ENCODE measurements around the gene SRPX2.
A peak's percentile ranks its signal among the peaks of the same experiment; 100 is the strongest.

SRPX2 gene

DNA sequence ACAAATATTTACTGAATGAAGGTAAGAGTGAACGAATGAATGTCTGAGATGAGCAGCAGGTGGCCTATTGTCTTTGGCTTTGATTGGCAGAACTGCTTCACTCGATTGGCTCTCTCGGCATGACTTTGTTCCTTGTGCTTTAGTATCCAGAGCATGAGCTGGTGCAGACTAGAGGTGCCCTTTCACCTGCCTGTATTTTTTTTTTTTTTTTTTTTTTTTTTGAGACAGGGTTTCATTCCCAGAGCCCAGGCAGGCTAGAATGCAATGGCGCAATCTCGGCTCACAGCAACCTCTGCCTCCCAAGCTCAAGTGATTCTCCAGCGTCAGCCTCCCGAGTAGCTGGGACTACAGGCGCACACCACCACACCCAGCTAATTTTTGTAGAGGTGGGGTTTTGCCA, 38.9 kb downstream of the SRPX2 start (continued):
- no peak for TF ChIP-seq ZNF76 (tag by site-specific recombination; IDR thresholded peaks at IDR 0.05; ENCODE audit: borderline replicate concordance, low read depth)
- TF ChIP-seq, protein P1, sequence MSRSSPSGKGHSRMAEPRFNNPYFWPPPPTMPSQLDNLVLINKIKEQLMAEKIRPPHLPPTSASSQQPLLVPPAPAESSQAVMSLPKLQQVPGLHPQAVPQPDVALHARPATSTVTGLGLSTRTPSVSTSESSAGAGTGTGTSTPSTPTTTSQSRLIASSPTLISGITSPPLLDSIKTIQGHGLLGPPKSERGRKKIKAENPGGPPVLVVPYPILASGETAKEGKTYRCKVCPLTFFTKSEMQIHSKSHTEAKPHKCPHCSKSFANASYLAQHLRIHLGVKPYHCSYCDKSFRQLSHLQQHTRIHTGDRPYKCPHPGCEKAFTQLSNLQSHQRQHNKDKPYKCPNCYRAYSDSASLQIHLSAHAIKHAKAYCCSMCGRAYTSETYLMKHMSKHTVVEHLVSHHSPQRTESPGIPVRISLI (tag by site-specific recombination; IDR thresholded peaks at IDR 0.05), result no peak
- TF ChIP-seq, protein P2, sequence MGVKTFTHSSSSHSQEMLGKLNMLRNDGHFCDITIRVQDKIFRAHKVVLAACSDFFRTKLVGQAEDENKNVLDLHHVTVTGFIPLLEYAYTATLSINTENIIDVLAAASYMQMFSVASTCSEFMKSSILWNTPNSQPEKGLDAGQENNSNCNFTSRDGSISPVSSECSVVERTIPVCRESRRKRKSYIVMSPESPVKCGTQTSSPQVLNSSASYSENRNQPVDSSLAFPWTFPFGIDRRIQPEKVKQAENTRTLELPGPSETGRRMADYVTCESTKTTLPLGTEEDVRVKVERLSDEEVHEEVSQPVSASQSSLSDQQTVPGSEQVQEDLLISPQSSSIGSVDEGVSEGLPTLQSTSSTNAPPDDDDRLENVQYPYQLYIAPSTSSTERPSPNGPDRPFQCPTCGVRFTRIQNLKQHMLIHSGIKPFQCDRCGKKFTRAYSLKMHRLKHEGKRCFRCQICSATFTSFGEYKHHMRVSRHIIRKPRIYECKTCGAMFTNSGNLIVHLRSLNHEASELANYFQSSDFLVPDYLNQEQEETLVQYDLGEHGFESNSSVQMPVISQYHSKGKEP (tag by site-specific recombination; IDR thresholded peaks at IDR 0.05), result no peak
- TF ChIP-seq ZNF302 (tag by site-specific recombination; IDR thresholded peaks at IDR 0.05; ENCODE audit: low read depth), result no peak
- TF ChIP-seq IKZF3 (tag by site-specific recombination; IDR thresholded peaks at IDR 0.05), result no peak
- no peak for TF ChIP-seq ZNF391 (tag by site-specific recombination; IDR thresholded peaks at IDR 0.05; ENCODE audit: borderline replicate concordance, low read depth)
- TF ChIP-seq ZNF341 (tag by site-specific recombination; IDR thresholded peaks at IDR 0.05; ENCODE audit: low read depth), result no peak
- TF ChIP-seq ZNF140 (tag by site-specific recombination; IDR thresholded peaks at IDR 0.05), result no peak
- no peak for TF ChIP-seq ZBTB17 (tag by site-specific recombination; IDR thresholded peaks at IDR 0.05)

DNA sequence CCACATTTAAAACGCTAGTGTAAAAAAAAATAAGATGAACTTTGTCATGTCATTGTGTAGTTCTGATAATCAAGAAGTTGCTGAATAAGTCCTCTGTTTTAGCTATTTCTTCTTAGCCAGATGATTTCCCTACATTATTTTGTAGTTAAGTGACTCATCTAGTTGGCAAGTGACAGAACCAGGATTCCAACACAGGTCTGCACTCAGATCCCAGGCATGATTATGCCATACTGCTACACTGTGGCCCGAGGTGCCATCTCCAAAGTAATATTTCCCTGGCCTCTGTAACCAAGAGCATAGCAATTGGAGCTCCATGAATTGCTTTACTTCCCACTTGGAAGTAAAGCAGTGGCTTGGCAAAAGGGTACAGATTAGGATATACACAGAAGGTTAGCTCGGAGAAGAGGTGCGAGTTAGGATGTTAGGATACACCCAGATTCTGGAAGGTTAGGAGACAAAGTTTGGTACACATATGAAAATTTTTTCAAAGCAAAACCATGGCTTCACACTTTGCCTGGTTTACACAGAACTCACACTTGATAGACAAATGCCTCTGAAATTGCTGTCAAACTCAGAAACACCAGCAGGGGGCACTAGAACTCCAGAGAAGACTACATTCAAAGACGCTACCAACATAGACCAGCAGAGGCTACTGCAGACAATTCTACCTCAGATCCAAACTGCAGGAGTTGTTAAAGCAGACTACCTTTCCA, 41.4 kb downstream of the SRPX2 start:
- Histone ChIP-seq H3K27ac (ENCODE audit: extremely low read depth, low read depth, low read length) (no peak overlapping the region), H3K4me3 (ENCODE audit: low read depth, low read length) (no peak overlapping the region), H3K4me1 (ENCODE audit: control insufficient read depth, insufficient read depth, low read length) (no peaks in the 10 kb centered on the region), H3K36me3 (ENCODE audit: control insufficient read depth in 2 of 2, insufficient read depth in 1 of 2, low read length in 2 of 2) (peaks cover 0 to 25% of the 10 kb centered on the region in 2 experiments; a peak in 2 of 3 replicates), H3K9me3 (ENCODE audit: control insufficient read depth, insufficient read depth, low read depth, low read length) (no peaks in the 10 kb centered on the region)
- ChIA-PET POLR2A (no interaction called here), CTCF (interaction anchor here (0.5 to 21.6 kb wide), 47 partner anchors 8 to 735 kb away, joined by 3 to 540 read pairs (median 4); partner anchors contain the start of gene SYTL4)
- no peak for TF ChIP-seq ZNF624 (tag by site-specific recombination; IDR thresholded peaks at IDR 0.05)
- no peak for TF ChIP-seq KLF9 (tag by site-specific recombination; IDR thresholded peaks at IDR 0.05; ENCODE audit: low read depth)
- no peak for TF ChIP-seq BCL11A (tag by site-specific recombination; IDR thresholded peaks at IDR 0.05; ENCODE audit: low read depth)
- TF ChIP-seq, protein P3, sequence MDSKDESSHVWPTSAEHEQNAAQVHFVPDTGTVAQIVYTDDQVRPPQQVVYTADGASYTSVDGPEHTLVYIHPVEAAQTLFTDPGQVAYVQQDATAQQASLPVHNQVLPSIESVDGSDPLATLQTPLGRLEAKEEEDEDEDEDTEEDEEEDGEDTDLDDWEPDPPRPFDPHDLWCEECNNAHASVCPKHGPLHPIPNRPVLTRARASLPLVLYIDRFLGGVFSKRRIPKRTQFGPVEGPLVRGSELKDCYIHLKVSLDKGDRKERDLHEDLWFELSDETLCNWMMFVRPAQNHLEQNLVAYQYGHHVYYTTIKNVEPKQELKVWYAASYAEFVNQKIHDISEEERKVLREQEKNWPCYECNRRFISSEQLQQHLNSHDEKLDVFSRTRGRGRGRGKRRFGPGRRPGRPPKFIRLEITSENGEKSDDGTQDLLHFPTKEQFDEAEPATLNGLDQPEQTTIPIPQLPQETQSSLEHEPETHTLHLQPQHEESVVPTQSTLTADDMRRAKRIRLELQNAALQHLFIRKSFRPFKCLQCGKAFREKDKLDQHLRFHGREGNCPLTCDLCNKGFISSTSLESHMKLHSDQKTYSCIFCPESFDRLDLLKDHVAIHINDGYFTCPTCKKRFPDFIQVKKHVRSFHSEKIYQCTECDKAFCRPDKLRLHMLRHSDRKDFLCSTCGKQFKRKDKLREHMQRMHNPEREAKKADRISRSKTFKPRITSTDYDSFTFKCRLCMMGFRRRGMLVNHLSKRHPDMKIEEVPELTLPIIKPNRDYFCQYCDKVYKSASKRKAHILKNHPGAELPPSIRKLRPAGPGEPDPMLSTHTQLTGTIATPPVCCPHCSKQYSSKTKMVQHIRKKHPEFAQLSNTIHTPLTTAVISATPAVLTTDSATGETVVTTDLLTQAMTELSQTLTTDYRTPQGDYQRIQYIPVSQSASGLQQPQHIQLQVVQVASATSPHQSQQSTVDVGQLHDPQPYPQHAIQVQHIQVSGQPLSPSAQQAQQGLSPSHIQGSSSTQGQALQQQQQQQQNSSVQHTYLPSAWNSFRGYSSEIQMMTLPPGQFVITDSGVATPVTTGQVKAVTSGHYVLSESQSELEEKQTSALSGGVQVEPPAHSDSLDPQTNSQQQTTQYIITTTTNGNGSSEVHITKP (tag by site-specific recombination; IDR thresholded peaks at IDR 0.05), result peak; percentile 44; the same call in 1 of the 2 replicates
- TF ChIP-seq KLF16 (tag by site-specific recombination; IDR thresholded peaks at IDR 0.05), result no peak
- TF ChIP-seq, protein P4, sequence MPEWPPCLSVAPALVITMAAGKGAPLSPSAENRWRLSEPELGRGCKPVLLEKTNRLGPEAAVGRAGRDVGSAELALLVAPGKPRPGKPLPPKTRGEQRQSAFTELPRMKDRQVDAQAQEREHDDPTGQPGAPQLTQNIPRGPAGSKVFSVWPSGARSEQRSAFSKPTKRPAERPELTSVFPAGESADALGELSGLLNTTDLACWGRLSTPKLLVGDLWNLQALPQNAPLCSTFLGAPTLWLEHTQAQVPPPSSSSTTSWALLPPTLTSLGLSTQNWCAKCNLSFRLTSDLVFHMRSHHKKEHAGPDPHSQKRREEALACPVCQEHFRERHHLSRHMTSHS (tag by site-specific recombination; IDR thresholded peaks at IDR 0.05), result no peak
- no peak for TF ChIP-seq ZNF558 (tag by site-specific recombination; IDR thresholded peaks at IDR 0.05)
- TF ChIP-seq, protein P5, sequence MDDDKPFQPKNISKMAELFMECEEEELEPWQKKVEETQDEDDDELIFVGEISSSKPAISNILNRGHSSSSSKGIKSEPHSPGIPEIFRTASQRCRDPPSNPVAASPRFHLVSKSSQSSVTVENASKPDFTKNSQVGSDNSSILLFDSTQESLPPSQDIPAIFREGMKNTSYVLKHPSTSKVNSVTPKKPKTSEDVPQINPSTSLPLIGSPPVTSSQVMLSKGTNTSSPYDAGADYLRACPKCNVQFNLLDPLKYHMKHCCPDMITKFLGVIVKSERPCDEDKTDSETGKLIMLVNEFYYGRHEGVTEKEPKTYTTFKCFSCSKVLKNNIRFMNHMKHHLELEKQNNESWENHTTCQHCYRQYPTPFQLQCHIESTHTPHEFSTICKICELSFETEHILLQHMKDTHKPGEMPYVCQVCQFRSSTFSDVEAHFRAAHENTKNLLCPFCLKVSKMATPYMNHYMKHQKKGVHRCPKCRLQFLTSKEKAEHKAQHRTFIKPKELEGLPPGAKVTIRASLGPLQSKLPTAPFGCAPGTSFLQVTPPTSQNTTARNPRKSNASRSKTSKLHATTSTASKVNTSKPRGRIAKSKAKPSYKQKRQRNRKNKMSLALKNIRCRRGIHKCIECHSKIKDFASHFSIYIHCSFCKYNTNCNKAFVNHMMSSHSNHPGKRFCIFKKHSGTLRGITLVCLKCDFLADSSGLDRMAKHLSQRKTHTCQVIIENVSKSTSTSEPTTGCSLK (tag by site-specific recombination; IDR thresholded peaks at IDR 0.05), result no peak
- TF ChIP-seq, protein P6, sequence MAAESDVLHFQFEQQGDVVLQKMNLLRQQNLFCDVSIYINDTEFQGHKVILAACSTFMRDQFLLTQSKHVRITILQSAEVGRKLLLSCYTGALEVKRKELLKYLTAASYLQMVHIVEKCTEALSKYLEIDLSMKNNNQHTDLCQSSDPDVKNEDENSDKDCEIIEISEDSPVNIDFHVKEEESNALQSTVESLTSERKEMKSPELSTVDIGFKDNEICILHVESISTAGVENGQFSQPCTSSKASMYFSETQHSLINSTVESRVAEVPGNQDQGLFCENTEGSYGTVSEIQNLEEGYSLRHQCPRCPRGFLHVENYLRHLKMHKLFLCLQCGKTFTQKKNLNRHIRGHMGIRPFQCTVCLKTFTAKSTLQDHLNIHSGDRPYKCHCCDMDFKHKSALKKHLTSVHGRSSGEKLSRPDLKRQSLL (tag by site-specific recombination; IDR thresholded peaks at IDR 0.05), result no peak
- TF ChIP-seq, protein P2 (tag by site-specific recombination; IDR thresholded peaks at IDR 0.05), result no peak
- TF ChIP-seq ZNF2 (tag by site-specific recombination; IDR thresholded peaks at IDR 0.05), result peak; percentile 16; the same call in 1 of the 2 replicates
- no peak for TF ChIP-seq ZNF510 (tag by site-specific recombination; IDR thresholded peaks at IDR 0.05; ENCODE audit: insufficient replicate concordance)
- TF ChIP-seq ZNF660 (tag by site-specific recombination; IDR thresholded peaks at IDR 0.05), result peak; percentile 51; the same call in 1 of the 2 replicates

Data from HEK293 (cell line).